LNCAP (cell line): ENCODE measurements around the gene FOXO1.

Experiments used
- CTCF ChIP-seq: fragments of 450-650 bp; IDR thresholded peaks from 2 replicates; pipeline ENCODE4 v1.5.1; 2017; ENCODE audit warnings: mild to moderate bottlenecking

The FOXO1 gene

GRCh38 chr13:40666045-40666932 lies at the start of gene FOXO1:
Gene FOXO1 (minus strand): TSS chr13:40666641. CDS start chr13:40666212, 429 bp downstream.
- TF ChIP-seq CTCF: no peak

DNA sequence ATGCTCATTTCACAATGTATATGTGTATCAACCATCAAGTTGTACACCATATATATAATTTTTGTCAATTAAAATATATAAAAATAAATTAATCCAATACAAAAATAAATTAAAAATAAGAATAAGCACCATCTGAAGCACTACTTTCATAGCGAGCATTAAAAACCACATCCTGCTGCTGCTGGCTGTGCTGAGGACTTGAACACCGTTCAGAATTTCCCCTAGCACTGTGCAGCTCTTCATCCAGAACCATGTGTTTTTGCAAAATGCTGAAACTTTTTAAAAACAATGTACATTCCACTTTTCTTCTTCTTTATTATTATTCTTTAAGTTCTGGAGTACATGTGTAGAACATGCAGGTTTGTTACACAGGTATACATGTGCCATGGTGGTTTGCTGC lies 40.0 kb upstream of the FOXO1 start:
- no peak for TF ChIP-seq CTCF

DNA sequence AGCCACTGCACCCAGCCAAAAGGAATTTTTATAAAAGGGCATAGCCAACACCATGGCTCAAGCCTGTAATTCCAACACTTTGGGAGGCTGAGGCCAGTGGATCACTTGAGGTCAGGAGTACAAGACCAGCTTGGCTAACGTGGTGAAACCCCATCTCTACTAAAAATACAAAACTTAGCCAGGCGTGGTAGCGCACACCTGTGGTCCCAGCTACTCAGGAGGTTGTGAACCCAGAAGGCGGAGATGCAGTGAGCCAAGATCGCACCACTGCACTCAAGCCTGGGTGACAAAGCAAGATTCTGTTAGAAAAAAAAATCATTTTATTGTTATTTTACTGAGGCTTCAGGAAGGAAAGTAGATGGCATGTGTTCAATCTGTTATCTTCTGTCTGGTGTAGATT lies 31.3 kb upstream of the FOXO1 start:
- no peak for TF ChIP-seq CTCF

DNA sequence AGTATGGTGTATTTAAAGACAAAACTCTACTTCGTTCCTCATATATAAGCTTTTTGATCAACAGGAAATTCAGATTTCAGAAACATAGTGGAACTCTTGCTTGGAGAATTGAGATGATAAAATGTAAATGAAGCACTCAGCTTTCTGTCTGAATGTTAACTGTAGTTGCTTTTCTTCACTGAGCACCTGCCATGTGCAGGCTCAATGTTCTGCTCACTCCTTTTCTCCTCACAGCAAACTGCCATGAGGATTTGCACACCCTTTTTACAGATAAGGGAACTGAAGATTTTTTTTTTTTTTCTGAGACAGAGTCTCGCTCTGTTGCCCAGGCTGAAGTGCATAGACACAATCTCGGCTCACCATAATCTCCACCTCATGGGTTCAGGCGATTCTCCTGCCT lies 28.0 kb upstream of the FOXO1 start:
- no peak for TF ChIP-seq CTCF

DNA sequence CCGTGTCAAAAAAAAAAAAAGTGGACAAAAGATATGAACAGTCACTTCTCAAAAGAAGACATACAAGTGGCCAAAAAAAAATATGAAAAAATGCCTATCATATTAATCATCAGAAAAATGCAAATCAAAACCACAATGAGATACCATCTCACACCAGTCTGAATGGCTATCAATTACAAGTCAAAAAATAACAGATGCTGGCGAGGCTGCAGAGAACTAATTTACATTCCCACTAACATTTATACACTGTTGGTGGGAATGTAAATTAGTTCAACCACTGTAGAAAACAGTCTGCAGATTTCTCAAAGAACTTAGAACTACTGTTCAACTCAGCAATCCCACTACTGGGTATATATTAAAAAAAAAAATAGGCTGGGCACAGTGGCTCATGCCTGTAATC lies 26.5 kb upstream of the FOXO1 start:
- TF ChIP-seq CTCF: no peak

DNA sequence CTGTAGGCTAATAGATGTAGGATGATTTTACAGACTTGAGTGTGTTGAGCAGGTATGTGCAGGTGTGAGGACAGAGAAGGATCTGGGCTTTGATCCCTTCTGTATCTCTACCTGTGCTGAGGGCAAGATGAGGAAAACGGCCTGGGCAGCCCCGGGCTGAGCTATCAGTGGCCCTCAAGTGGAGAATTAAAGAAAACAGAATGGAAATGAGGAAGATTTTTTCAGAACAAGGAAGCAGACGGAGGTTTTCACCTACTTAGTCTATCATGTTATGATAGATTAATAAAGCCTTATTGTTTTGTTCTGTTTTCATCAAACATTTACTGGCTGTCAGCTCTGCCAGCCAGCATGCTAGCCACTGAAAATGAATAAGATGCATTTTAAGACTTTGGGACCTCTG lies 22.3 kb upstream of the FOXO1 start:
- no peak for TF ChIP-seq CTCF

DNA sequence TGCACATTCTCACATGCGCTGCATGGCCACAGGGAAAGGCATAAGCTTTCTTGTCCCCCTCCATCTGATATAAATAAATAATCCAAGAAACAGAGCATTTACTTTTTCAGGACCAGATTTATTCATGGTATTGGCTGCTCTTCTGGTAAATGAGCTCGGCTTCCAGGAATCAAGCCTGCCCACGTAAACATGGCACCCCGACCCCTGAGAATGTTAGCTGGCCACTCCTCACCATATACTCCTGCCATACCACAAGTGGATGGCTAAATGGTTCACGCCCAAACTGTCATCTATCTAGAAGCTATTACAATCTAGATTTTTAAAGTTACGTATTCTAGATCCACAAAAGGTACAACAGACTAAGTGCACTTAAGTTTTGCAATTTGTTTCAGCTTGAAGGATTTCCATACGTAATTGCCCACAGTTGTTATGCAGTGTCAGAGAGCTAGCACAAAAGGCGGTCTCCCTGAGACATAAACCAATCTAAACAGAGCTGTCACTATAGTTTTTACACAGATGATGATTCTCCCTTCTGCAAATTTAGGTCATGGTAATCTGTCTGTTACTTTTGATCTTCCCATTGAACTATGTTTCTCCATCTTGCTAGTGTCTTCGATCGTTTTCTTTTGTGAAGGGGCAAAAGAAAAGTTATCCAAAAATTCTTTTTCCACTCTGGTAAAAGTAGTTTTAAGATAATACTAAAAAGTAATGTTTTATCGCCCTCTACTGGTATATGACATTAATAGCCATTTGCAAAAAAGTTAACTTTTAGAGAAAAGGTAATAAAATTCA lies 16.2 kb upstream of the FOXO1 start:
- TF ChIP-seq CTCF: peak; percentile 59
